Right ventricle myocardium inferior (tissue), 1 donor: ENCODE measurements around the gene PIK3IP1. TPM values are rescaled to one million over a fixed set of nuclear protein-coding genes. Genes with fewer than 3 reads are reported as not detected.
"Not testable (repeated sequence)": the region's sequence is repeated elsewhere in the genome, so short reads cannot be mapped to it uniquely, and the experiment has no call there.

ENCODE experiments used
- ATAC-seq: fragments of 200-7000 bp; cut with Tn5 transposase; one replicate; pipeline ENCODE4 v1.9.1; 2020; ENCODE audit warnings: mild to moderate bottlenecking, moderate library complexity
- DNase-seq: peaks from one replicate; pipeline ENCODE4 v3.0.0; 2021; ENCODE audit errors: missing footprints
- intact Hi-C: fragments of 100-400 bp; cut with DNase I; formaldehyde crosslinking; loops from one replicate; pipeline ENCODE4 v1.11.0; 2022
- total RNA-seq: library from RNA; stranded (reverse); fragmentation: NEBNext Ultra II Directional; extraction: Animal tissue kit (Norgen Biotek cat#: 25700); gene quantifications from one replicate; pipeline ENCODE4 v1.2.1, GENCODE V29; 2021
- donor health status: DM: no; HTN: yes; CAD: no; lungs with severe emphysema.

Gene PIK3IP1
- total RNA-seq, 1 donor from 2014 or later, result 13.7 TPM

DNA sequence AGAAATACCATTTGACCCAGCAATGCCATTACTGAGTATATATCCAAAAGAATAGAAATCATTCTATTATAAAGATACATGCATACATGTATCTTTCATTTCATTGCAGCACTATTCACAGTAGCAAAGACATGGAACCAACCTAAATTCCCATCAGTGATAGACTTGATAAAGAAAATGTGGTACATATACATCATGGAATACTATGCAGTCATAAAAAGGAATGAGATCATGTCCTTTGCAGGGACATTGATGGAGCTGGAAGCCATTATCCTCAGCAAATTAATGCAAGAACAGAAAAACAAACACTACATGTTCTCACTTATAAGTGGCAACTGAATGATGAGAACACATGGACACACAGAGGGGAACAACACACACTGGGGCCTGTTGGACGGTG is 21.9 kb upstream of the PIK3IP1 start:
- ATAC-seq, intact Hi-C loops, DNase-seq: not testable (repeated sequence)

DNA sequence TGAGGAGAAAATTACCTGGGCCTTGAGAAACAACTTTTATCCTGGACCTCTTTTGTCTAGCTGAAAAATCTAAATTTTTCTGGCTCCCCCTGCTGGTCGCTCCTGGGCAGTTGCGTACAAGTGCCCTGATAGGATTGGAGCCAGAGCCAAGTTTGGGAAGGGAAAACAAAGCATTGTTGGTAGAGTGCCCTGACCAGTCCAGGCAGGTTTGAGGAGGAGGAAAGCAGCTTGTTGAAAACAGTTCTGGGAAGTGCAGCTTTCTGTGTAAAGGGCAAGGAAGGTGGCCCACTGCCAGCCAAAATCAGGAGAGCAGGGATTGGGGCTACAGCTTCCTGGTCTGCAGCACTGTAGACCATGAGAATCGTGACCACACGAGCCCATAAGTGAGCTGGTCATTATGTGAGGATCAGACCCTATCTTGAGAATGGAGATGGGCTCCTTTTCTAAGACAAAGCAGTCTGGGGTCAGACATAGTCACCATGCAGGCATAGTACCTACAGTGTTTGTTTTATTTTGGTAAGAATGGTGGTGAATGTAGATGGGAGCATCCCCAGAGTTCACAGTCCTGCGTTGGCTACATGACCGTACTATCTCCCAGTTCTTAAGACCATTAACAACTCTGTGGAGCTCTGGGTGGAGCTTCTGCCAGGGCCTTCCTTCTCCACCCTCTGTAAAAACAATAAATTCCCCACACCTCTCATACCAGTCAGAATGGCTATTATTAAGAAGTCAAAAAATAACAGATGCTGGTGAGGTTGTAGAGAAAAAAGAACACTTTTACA is 21.3 kb upstream of the PIK3IP1 start:
- no peak for DNase-seq
- intact Hi-C loops, result loop anchor here (2.0 kb wide), 1 partner anchor 21 kb away; the partner anchor contains the start of gene PIK3IP1
- ATAC-seq, result peak; percentile 89

- intact Hi-C loops, result no loop called here
- no peak for DNase-seq
- no peak for ATAC-seq
These were observed 15.9 kb upstream of the PIK3IP1 start for GRCh38 chr22:31308181-31308580.

- ATAC-seq (no peak), DNase-seq (no peak)
- intact Hi-C loops, result no loop called here
These were observed 12.9 kb upstream of the PIK3IP1 start for GRCh38 chr22:31305194-31305593.

DNA sequence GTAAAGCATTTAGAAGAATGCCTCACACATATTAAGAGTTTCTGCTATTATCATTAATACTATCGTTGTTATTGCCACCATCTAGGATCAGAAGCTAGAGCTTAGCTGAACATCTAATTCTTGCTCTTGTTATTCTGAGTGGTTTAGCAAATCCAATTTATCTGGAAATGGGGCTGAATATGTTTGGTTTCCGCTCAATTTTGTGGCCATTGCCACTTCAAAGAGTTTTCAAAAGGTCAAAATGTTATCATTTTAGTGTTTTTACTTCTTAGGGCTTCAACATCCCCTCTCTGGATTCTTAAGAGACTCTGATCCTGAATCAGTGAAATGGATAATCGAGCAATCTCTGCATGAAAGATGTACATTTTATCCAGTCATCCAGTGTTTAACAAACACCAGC is 10.2 kb upstream of the PIK3IP1 start:
- intact Hi-C loops, result no loop called here
- no peak for DNase-seq

DNA sequence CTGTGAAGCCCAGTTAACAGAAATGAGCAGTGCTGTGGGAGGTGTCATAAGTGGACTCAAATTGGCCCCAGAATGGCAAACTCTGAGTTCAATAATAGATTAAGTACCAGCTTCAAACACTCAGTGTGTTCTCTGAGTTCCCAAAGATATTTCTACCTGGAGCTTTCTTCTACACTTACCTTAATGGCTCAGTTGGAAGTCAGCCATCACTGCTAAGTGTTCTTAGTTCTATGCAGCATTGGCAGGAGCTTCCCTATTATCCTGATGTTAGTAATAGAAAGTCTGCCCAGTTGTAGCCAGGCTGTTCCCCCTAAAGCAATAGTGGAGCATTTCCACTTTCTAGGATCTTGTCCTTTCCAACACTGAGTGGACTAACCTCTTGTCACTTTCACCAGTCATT is 9.7 kb upstream of the PIK3IP1 start:
- DNase-seq (no peak), ATAC-seq (no peak)
- intact Hi-C loops, result no loop called here

More for the DNA sequence above, 10.2 kb upstream of the PIK3IP1 start:
- no peak for ATAC-seq

GRCh38 chr22:31300896-31301295 is 8.6 kb upstream of the PIK3IP1 start:
- no peak for DNase-seq
- ATAC-seq, result no peak
- intact Hi-C loops, result no loop called here

DNA sequence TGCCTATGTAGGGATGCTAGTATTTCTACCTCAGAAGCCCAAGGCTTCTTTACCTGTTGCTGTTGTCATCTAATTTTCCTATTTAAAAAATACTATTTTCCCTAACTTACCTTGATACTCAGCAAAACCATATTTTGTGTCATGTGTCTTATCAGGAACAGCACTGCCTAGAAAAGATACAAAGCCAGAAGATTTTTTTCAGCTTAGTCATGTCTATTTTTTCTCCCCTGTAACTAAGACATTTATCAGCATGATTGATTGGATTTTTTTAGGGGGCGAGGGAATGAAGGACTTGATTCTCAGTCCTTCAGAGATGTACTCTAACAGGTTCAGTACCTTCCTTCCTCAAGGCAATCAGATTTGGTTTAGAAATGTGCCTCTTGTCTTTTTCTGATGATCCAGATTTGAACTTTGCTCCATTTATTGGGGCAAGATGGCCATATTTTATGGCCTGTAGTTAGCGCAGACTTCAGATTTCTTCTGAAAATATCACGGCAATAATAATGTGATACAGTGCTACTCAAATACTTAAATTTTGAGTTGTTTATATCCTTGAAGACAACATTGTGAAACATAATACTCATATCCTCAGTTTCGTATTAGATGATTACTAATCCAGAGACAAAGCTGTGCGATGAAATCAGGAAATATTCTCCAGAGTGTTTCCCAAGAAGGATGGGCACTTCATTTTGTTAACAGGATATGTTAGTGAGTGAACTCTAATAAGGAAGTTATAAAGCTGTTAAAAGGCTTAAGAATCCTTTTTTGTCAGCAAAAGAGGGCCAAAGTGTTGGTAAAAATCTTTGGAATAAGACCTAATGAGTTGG is 3.8 kb upstream of the PIK3IP1 start:
- intact Hi-C loops, result no loop called here
- no peak for ATAC-seq

DNA sequence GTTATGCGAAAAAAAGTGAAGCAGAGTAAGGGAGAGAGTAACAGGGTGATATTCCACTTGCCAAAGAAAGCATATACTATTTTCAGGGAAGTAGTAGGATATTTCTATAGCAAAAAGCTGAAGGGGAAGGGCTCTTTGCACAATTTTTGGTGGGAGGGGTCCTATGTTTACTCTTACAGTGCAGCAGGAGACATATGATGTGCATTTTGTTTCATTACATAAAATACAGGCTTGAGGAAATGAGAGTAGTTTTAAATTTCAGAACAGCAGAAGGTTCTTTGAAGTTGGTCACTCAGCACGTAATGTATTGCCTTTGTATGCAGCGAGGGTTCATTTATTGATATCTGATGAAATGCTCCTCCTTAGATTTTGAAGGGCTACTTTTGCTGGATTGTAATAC is 3.1 kb upstream of the PIK3IP1 start:
- DNase-seq (no peak), ATAC-seq (no peak)
- intact Hi-C loops, result no loop called here

More for the DNA sequence above, 3.8 kb upstream of the PIK3IP1 start:
- DNase-seq, result no peak

GRCh38 chr22:31291481-31292235 is 630 bp downstream of the PIK3IP1 start:
- intact Hi-C loops, result loop anchor here (2.0 to 5.0 kb wide), 3 partner anchors 21 to 79 kb away; partner anchors contain the start of genes LIMK2 and PATZ1
- ATAC-seq, result no peak
- no peak for DNase-seq

- ATAC-seq (peak; percentile 94), DNase-seq (peak; percentile 99)
- intact Hi-C loops, result loop anchor here (5.0 kb wide), 2 partner anchors 57 to 78 kb away; partner anchors contain the start of genes LIMK2 and PATZ1
These were observed 1.5 kb downstream of the PIK3IP1 start for GRCh38 chr22:31290494-31291471.

GRCh38 chr22:31289344-31289743 is 2.9 kb downstream of the PIK3IP1 start:
- ATAC-seq (no peak), DNase-seq (no peak)
- intact Hi-C loops, result no loop called here

- intact Hi-C loops, result no loop called here
- ATAC-seq, result no peak
- DNase-seq, result no peak
These were observed 3.6 kb downstream of the PIK3IP1 start for GRCh38 chr22:31288496-31289240.

DNA sequence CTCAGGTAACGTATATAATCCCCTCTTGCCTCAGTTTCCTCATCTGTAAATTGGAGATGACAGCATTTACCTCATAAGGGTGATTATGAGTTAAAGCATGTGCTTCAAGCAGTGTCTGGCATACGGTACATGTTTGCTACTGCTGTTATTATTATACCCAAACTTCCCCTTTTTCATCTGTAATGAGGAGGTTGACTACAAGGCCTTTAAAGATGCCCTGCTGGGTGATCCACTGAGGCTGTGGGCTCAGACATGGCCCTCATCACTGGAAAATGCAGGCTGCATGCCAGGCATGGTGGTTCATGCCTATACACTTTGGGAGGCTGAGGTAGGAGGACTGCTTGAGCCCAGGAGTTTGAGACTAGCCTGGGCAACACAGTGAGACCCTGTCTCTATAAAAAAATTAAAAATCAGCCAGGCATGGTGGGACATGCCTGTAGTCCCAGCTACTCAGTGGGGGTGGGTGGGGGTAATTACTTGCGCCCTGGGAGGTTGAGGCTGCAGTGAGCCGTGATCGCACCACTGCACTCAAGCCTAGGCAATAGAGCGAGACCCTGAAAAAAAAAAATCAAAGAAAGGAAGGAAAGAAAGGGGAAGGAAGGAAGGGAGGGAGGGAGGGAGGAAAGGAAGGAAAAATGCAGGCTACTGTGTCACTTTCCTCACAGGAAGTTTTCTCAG is 4.3 kb downstream of the PIK3IP1 start:
- intact Hi-C loops, result no loop called here
- ATAC-seq (no peak), DNase-seq (no peak)

DNA sequence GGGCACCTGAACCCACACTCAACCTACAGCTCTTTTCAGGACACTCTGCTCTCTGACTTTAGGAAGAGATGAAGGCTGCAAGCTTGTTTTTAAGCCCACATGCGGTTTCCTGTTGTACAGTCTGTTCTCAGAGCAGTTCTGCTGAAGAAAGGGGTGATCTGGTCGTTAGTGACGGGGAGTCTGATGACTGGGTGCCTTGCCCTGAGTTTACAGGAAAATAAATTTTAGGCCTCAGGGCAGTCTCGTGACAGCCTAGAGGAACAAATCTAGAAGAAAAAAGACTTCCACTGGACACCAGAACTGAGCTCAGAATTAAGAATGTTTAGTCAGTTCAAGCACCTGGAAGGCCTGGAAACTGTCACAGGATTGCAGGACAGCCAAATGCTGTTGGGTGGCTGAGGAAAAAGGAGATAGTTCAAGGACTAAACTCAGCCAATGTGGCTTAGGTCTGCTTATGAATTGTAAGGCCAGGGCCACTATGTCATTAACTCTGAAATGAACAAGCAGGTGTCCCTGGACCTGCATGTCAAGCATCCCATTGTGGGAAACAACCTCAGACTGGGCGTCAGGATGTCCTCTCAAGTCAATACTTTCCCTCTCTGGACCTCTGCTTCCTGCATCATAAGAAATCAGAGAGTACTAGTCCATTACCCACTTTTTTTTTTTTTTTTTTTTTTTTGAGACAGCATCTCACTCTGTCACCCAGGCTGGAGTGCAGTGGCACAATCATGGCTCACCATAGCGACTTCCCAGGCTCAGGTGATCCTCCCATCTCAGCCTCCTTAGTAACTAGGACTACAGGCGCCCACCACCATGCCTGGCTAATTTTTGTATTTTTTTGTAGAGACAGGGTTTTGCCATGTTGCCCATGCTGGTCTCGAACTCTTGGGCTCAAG is 5.7 kb downstream of the PIK3IP1 start:
- DNase-seq (no peak), ATAC-seq (no peak)
- intact Hi-C loops, result no loop called here
